HG02973 (cell line): Measurements from ENCODE around the gene SDF4.

ENCODE experiments used
- ATAC-seq: cut with Tn5 transposase; IDR thresholded peaks from one replicate; pipeline ENCODE4 v1.9.1; 2021; ENCODE audit warnings: moderate library complexity; ENCODE audit not compliant: unreplicated experiment

Gene SDF4

DNA sequence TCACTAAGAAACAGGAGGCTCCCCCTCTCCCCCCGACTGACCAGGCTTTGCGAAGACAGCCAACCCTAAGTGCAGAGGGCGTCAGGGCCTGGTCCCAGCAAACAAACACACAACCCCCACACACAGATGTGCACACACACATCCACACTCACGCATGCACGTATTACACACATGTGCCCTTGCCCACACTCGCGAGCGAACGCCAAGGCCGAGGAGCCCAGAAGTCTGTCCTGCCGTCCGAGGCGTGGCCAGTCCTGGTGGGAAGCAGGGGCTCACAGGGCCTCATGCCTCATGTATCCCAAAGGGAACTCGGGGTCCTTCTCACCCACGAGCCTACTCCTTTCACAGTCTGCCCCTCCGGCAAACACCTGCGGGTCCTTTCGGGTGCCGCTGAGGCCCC, 2.0 kb downstream of the SDF4 start:
- ATAC-seq, result no peak

- no peak for ATAC-seq
Measured at GRCh38 chr1:1228596-1229321, 3.0 kb downstream of the SDF4 start.

DNA sequence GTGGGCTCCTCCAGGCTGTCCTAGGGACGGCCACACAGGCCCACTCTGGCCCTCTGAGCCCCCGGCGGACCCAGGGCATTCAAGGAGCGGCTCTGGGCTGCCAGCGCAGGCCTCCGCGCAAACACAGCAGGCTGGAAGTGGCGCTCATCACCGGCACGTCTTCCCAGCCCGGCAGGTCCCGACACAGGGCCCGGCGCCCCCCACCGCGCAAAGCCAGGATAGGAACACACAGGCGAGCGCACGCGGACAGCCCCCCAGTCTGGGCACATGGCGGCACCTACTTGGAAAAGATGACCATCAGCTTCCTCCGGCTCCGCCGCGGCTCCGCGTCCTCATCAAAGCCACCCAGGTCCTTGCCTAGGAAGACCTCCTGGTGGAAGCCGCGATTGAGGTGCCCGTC, 3.6 kb downstream of the SDF4 start:
- ATAC-seq, result no peak

GRCh38 chr1:1227386-1227785, 4.4 kb downstream of the SDF4 start:
- no peak for ATAC-seq

DNA sequence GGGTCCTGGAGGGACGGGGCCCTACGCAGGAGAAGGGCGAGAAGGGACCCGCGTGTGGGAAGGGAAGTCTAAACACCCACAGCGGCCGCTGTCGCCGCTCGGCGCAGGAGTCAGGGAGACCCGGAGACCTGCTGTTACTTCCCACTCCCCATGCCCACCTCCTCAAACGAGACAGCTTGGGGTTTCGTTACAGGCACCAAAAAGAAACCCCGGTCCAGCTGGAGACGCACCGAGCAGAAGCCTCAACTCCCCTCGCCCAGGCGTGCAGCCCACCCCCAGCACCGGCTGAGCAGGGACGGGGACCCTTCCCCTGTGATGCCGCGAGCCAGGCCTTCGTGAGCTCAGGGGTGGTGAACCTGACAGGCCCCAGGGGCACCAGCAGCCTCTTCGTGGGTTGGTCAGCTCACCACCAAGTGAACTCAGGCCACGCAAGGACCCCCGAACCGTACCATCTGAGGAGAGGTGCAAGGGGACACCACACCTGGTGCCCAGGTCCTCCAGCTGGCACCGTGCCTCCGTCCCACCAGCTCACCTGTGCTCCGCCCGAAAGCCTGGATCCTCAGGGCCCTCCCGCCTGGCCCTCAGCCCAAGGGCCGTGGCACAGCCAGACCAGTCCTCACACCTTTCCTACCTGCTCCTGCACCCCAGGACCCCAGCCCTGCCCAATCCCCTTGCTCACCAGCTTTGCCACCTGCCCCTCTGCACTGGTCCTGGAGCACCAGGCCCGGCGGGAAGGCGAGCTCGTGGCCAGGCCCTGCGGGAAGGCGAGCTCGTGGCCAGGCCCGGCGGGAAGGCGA, 5.0 kb downstream of the SDF4 start:
- ATAC-seq, result no peak

DNA sequence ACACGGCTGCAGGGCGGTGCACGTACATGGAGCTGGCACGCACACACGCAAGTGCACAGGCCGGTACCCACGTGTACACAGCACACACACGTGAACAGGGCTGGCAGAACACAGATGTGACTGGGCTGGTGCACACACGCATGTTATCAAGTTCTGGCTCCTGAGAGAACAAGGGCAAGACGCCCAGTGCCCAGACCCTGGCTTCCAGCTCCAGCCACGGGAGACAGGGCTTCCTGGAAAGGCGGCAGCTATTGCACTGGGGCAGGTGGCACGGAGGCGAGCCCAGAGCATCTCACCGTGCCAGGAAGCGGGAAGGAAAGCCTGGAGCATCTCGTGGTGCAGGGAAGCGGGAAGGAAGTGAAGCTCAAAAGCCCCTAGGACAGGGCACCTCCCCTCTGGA, 5.9 kb downstream of the SDF4 start:
- ATAC-seq, result no peak

GRCh38 chr1:1225238-1225845, 6.5 kb downstream of the SDF4 start:
- ATAC-seq, result no peak

- no peak for ATAC-seq
Measured at GRCh38 chr1:1223891-1224290, 7.9 kb downstream of the SDF4 start.

DNA sequence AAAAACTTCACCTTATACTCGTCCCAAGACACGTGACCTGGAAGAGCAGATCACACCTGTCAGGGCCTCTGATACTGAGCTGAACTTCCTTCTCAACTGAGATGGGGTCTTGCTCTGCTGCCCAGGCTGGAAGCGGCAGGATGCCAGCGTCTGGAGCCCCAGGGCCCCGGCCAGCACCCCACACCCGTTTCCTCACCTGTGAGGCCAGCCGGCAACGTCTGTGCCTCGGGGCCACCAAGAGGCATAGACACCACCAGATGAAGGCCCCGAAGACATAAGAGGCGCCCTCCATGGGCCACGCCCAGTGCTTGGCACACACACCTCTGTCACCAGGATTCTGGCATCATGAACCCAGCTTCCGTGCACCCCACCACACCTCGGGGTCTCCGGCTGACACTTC, 8.5 kb downstream of the SDF4 start:
- no peak for ATAC-seq

GRCh38 chr1:1222575-1223225, 9.1 kb downstream of the SDF4 start:
- no peak for ATAC-seq

DNA sequence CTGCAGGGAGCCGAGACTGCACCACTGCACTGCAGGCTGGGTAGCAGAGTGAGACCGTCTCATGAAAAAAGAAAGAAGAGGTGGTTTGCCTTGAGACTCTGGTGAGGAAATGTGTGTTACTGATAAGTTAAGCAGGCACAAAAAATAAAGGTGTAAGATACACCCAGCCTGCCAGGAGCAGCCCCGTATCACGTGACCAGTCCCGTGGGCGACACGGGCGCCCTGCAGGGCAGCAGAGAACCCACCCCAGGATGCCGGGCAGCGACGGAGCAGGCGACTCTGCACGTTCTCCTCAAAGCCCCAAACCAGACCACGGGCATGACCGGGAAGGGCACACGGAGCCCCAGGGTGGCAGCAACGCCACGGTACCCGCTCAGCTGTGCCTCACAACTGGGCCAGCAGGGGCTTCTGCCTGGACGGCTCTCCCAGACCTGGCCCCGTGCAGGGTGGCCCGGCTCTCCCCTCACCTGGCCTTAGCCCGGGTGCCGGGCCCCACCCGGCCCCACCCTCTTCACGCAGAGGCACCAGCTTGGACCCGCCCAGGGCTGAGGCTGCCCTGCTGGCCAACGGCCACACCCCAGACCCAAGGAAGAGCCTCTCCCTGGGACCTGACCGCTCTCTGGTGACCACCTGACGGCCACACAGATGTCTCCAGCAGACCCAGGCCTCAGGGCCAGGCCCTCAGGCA, 9.8 kb downstream of the SDF4 start:
- ATAC-seq, result no peak

DNA sequence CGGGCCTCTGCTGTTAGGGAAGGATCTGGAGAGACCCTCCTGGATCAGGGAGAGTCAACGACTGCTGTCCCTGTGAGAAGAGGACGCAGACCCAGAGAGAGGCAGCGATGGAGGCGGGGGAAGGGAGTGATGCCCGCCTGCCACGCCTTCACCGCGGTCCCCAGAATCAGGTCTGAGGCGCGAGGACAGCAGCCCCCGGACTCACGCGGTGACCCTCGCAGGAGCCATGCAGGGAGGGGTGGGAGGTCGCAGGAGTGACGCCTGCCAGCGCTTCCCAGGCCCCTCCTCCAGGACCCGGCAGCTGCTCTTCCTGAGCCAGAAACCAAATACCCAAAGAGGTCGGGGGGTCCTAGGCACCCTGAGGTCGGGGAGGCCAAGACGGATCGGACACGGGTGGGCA, 11.6 kb downstream of the SDF4 start:
- ATAC-seq, result no peak

DNA sequence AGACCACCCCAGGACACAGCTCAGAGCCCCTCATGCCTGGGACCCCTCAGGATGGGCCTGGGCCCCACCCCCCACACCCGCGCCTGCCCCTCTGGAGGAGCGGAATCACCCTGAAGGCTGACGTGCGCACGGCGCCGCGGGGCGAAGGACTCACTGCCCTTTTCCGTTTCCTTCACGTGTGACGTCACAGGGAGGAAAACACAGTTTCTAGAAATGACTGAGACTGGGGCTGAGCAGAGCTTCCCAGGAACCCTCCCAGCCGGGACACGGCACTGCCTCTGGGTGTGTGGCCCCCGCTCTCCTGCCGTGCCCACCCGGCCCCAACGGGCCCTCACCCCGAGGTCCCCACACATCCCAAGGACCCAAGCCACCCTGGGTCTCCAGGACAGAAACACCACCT, 12.5 kb downstream of the SDF4 start:
- no peak for ATAC-seq

GRCh38 chr1:1218524-1219200, 13.1 kb downstream of the SDF4 start:
- ATAC-seq, result no peak

DNA sequence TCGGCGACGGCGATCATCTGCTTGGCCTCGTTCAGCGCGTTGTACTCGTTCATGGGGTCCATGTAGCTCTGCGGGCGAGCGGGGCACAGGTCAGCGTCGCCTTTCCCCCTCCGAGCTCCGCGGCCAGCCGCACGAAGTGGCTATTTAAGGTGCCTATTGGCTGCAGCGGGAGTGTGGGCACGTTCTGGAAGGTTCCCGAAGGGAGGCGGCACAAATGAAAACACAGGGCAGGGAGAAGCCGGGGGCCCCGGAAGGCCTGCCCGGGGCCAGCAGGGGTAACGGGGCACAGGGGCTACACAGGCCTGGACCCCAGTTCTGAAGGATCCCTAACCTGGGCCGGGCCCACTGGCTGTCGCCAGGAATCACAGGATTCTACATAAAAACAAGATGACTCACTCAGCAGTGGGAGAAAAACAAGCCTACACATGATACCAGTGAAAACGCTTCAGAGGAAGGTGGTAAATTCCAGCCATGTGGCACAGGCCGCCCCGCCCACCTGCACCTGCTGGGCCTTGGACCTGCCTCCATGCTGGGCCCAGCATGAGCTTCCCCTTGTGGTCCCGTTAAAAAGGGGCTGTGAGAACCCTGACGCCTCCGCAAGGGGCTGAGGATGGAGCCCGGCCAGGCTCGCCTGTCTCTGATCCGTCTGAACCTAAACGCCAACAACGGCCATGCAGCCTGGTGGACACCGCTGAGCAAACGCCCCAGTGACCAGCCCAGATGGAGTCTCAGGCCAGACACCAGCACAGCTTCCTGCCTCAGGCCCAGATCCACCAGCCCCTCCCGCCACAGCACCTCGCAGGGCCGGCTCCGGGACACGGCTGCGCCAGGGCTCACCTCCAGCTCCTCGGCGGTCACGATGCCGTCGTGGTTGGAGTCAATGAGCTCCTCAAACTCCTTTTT, 13.9 kb downstream of the SDF4 start:
- ATAC-seq, result no peak

- no peak for ATAC-seq
Measured at GRCh38 chr1:1216770-1217620, 14.8 kb downstream of the SDF4 start.

DNA sequence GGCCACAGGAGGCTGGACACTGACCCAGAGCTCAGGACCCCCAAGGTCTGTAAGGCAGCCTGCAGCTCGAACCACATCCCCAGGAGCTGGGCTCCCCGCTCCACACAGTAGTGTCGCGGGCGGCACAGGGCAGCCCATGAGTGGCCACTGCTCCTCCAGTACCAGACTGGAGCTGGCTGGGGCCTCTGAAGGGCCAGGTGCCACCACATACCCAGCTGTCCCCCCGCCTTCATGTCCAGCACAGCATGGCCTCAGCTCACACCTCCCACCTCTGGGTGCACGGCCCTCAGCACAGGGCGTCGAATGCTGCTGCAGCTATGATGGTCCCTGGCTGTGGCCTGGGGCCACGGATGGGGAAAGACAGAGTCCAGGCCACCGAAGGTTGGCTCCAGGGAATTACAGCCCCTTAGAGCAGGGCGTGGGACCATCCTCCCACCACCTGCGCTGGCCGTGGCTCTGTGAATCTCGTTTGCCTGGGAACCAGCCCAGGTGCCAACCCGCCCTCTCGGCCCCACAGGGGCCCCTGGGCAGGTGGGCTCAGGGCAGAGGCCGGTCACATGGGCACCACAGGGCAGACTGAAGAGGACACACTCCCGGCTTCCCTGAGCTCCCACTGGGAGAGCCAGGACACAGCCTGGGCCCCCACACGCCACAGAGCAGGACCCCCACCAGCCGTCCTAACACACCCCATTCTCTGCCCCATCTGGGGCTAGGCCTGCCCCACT, 15.8 kb downstream of the SDF4 start:
- ATAC-seq, result no peak
